HG03460 (cell line): Measurements from ENCODE around the gene NOVA1.

Experiments
- ATAC-seq: cut with Tn5 transposase; IDR thresholded peaks from one replicate; pipeline ENCODE4 v1.9.1; 2021; ENCODE audit not compliant: unreplicated experiment

NOVA1 gene

DNA sequence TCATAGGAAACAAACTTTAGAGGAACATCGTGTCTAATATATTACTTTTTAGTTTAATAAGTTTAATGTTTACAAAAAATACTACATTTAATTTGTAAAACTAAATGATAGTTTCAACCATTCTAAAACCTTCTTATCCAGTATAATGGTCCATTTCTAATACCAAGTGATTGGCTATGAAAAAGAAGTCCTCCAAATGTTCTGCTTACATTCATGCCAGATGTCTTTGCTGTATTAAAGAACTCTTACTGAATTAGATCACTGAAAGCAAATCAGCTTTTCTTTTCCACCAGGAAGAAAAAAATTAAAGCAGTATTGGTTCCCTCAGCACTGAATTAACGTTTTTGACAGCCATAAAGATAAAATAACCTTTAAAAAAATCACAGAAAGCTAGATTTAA lies 3.7 kb downstream of the NOVA1 start:
- no peak for ATAC-seq

DNA sequence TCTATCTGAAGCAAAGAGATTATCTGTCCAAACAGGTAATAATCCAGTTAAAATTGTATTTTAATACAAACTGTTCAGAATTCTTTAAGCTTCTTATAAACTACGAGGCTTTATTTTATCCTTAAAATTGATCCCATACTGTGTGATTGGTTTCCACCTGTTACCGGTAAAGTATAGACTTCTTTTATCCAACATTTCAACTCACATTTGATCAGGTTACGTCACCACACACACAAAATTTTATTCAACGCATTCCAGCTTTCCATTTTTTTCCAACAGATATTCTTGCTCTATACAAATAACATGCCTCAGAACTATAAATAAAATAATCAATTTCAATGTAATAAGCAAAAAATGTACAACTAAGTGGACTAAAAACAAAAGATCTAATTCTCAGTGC lies 4.5 kb downstream of the NOVA1 start:
- no peak for ATAC-seq

DNA sequence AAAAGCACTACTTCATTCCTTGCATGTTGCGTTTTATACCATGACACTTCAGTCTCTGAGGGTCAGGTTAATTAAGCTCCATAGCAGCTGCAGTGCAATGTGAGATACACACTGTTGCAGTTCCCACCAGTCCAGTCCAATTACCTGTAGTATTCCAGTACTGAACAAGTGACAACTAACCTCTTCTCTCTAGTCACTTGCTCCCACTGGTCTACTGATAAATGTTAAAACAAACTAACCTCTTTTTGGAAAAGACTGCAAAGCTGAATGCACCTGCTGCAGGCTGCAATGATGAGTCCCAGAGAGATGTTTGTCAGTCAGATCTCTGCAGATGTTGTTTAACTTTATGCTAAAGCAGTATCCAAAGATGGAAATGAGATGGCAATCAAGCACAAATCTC lies 7.9 kb downstream of the NOVA1 start:
- no peak for ATAC-seq

DNA sequence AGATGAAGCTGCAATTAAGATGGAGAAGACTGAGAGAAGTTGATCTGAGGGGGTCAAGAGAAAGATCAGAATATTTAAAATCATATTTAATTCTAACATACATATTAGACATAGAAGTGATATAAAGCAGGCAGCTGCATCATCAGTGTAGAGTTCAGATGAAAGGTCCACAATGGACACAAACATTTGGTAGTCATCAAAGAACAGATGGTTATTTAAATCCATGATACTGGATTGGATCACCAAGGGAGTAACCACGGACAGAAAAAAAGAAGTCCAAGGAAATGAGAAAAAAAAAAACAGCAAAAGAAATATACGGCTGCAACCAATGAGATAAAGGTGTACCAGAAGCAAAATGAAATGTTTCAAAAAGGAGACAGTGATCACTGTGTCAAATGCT lies 20.1 kb downstream of the NOVA1 start:
- ATAC-seq = no peak

GRCh38 chr14:26554069-26554772 lies 43.6 kb downstream of the NOVA1 start:
- no peak for ATAC-seq

GRCh38 chr14:26549571-26549970 lies 48.3 kb downstream of the NOVA1 start:
- no peak for ATAC-seq

GRCh38 chr14:26548406-26548805 lies 49.4 kb downstream of the NOVA1 start:
- ATAC-seq = no peak

DNA sequence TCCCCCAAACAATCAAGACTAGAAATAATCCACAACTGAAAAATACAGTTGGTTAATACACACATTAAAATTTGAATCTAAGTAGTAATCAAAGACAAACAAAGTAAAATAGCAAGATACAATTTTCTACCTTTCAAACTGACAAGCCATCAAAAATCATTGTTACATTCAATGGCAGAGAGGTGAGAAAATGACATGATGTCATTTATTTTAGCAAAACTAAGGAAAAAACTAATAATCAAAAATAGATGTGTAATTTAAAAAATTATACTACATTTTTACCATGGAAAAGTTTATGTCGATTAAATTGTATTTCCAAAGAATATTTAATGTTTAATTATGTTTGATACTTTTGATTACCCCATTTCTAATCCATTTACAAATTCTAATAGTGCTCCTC lies 59.7 kb downstream of the NOVA1 start:
- no peak for ATAC-seq

DNA sequence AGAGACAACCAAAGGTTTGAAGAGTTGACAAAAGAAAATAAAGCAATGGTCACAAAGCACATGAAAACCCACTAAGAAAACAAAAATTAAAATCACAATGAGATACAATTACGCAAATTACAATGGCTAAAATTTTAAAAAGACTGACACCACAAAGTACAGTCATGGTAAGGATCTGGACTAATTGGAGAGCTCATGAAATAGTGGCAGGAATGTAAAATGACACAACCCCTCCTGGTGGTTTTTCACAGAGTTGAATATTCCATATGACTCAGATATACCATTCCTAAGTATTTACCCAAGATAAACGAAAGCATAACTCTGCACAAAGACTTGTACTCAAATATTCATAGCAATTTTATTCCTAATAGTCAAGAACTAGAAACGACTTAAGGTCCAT lies 65.9 kb downstream of the NOVA1 start:
- no peak for ATAC-seq

DNA sequence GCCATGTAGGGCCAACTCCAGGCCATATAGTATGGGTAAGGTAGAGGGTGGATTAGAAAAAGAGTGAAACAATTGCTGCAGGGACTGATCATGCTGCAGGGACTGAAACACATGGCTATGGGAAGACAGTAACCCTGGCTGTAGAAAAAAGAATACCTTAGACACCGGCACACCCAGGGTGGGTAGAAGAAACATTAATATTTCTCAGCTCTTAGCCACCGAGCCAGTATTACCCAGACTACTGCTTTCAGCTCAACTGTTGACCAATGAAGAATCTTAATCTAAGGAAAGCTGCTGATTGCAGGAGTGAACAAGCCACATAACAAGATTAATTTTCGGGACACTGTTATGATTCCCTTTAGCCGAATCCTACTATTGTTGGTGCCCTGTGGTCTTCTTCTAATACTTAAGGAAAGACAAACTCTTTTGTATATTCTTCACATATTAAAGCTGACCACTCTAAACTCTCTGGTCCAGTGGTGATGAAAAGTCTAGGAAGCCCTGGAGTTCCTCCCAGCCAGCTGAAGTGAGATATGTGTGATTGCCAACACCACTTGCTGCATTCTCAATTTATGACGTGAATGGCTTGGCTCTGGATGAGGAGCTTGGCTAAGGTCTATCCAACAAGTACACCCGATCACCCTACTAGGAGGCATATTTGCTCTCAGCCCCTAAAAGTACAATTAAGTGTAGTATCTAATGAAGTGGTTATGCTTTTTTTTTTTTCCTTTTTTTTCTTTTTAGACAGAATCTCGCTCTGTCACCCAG lies 69.2 kb downstream of the NOVA1 start:
- no peak for ATAC-seq

GRCh38 chr14:26527095-26527494 lies 70.7 kb downstream of the NOVA1 start:
- ATAC-seq = no peak

GRCh38 chr14:26526137-26526536 lies 71.7 kb downstream of the NOVA1 start:
- ATAC-seq = no peak

- no peak for ATAC-seq
Measured at GRCh38 chr14:26525085-26525484, 72.7 kb downstream of the NOVA1 start.

DNA sequence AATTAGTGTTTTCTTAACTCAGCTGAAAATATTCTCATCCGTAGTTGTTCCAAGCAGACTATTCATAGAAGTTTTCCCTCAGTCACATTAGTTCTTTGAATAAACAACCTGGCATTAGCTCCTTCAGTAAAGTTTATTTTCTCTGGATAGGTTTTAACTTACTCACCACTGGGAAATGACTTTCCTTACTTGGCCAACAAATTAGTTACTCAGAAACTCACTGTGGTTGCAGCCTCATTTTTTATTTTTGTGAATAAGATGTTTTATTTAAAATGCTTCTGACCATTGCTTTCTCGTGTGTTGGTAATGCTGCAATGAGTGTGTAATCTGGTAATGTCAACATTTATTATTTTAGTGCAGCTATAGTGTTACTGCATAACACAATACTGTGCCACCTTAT lies 74.9 kb downstream of the NOVA1 start:
- no peak for ATAC-seq

GRCh38 chr14:26517771-26518170 lies 80.1 kb downstream of the NOVA1 start:
- no peak for ATAC-seq

DNA sequence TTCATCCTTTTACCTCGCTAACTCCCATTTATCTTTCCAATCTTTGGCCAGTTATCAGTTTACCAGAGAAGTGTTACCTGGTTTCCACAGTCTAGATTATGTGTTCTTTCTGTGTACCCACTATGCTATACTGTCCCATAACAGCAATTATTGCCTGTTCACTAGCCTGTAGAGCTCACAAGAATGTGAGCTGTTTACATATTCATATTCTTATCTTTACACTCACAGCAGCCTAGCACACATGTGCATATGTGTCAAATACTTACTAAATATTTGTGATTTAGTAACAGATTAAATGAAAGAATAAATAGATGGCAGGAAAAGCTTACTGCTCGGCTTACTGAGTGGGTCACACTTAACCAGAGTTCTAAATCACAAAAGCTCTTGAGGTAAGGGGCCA lies 97.8 kb downstream of the NOVA1 start:
- ATAC-seq = no peak

DNA sequence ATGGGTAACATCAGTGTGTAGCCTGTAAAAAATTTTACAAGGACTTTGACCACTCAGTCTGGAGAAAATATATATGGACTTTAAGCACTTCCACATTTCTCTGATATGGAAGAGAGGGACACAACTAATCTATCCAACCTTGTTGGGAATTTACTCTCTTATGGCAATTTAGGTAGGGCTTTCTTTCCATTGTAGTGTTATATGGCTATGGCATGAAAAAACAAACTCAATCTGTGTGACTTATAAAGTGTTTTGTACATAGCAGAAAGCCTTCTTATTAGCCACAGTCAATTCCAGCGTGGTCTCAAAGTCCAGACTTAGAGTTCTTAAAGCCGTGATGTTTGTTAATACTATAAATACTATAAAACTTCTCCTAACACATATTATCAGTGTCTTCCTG lies 98.3 kb downstream of the NOVA1 start:
- ATAC-seq = no peak

GRCh38 chr14:26486922-26487321 lies 110.9 kb downstream of the NOVA1 start:
- no peak for ATAC-seq

GRCh38 chr14:26484562-26484961 lies 113.3 kb downstream of the NOVA1 start:
- ATAC-seq = no peak

DNA sequence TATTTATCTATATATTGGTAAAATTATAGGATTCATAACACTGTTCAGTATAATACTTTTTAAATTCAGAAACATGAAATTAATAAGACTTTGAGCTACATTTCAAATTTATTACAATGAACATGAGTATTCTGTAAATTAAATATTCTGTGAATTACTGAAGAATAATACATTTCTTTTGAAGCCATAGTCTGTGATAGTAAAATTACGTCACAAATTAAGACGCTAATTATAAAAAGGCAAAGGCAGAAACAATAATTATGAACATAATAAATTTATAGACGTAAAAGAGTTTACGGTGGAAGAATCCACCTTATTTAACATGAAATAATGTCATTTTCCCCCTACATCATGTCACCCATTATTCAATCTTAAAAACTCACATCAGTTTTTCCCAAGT lies 118.9 kb downstream of the NOVA1 start:
- ATAC-seq = no peak

DNA sequence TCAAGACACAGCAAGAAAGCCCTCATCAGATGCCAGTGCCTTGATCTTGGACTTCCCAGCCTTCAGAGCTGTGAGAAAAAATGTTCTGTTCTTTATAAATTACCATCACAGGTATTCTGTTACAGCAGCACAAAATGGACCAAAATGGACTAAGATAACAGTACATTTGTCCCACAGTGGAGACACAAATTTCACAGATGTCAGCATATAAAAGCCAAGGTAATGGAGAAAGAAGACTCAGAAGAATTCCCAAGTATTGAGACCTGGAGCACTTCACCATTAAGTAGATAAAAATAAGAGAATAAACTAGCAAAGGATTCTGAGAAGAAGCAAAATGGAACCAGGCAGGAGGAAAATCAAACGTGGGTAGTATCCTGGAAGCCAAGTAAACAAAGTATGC lies 131.0 kb downstream of the NOVA1 start:
- ATAC-seq = no peak

GRCh38 chr14:26463136-26463535 lies 134.7 kb downstream of the NOVA1 start:
- ATAC-seq = no peak

DNA sequence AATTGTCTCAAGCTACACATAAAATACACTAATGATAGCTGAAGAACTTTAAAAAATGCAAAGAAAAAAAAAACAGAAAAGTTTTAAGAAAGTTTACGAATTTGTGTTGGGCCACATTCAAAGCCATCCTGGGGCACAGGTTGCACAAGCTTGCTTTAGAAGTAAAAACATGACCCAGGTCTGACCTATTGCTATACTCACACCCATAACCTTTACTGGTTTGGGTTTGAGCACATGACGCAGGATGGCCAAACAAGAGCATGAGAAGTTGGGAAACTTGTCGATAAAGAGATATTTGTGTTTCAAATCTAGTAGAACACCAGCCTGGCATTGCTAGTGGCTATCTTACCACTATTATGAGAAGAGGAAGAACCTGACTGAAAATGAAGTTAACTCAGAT lies 143.7 kb downstream of the NOVA1 start:
- ATAC-seq = no peak
